B cell (primary cell): Measurements from ENCODE around the gene EYA3.

ENCODE experiments used
- CTCF ChIP-seq: fragments of 200-600 bp; IDR thresholded peaks from one replicate; pipeline ENCODE4 v1.8.0; 2022; ENCODE audit warnings: antibody characterized with exemption, mild to moderate bottlenecking
- EZH2 ChIP-seq: IDR thresholded peaks from 2 replicates; pipeline ENCODE4 v1.6.1; 2012; ENCODE audit warnings: borderline replicate concordance, low read depth, mild to moderate bottlenecking, moderate library complexity, low read length; ENCODE audit not compliant: insufficient read depth, poor library complexity, severe bottlenecking

GRCh38 chr1:28031173-28031572 is 57.2 kb downstream of the EYA3 start:
- TF ChIP-seq EZH2 (no peak), CTCF (no peak)
